ENCODE results near the gene MYO18A.

Gene MYO18A

GRCh38 chr17:29046473-29046839 is 133.7 kb downstream of the MYO18A start:
- DNase-seq (ENCODE audit: low read depth), result no peak

- no peak for DNase-seq (ENCODE audit: low read depth)
Observed at GRCh38 chr17:29045734-29046472, 134.3 kb downstream of the MYO18A start.

GRCh38 chr17:29045026-29045425 is 135.2 kb downstream of the MYO18A start:
- DNase-seq (ENCODE audit: low read depth), result no peak

- DNase-seq (ENCODE audit: low read depth), result no peak
Observed at GRCh38 chr17:29043539-29044145, 136.6 kb downstream of the MYO18A start.

- DNase-seq (ENCODE audit: low read depth), result no peak
Observed at GRCh38 chr17:29042679-29043538, 137.3 kb downstream of the MYO18A start, which contains the start of gene PIPOX. Gene PIPOX, plus strand, starts transcription at chr17:29043141. Its CDS starts 85 bp downstream, at chr17:29043226.

GRCh38 chr17:29042026-29042678 is 138.0 kb downstream of the MYO18A start:
- no peak for DNase-seq (ENCODE audit: low read depth)

- DNase-seq (ENCODE audit: low read depth), result no peak
Observed at GRCh38 chr17:29041571-29041970, 138.6 kb downstream of the MYO18A start.

GRCh38 chr17:29041091-29041490 is 139.1 kb downstream of the MYO18A start:
- no peak for DNase-seq (ENCODE audit: low read depth)

GRCh38 chr17:29039764-29040598 is 140.2 kb downstream of the MYO18A start:
- no peak for DNase-seq (ENCODE audit: low read depth)

- DNase-seq (ENCODE audit: low read depth), result no peak
Observed at GRCh38 chr17:29038085-29038795, 142.0 kb downstream of the MYO18A start.

- no peak for DNase-seq (ENCODE audit: low read depth)
Observed at GRCh38 chr17:29037739-29038084, 142.5 kb downstream of the MYO18A start.

- no peak for DNase-seq (ENCODE audit: low read depth)
Observed at GRCh38 chr17:29036584-29036983, 143.6 kb downstream of the MYO18A start.

- no peak for DNase-seq (ENCODE audit: low read depth)
Observed at GRCh38 chr17:29034510-29034909, 145.7 kb downstream of the MYO18A start.

GRCh38 chr17:29032857-29033197 is 147.4 kb downstream of the MYO18A start:
- no peak for DNase-seq (ENCODE audit: low read depth)

- no peak for DNase-seq (ENCODE audit: low read depth)
Observed at GRCh38 chr17:29032013-29032856, 148.0 kb downstream of the MYO18A start.

GRCh38 chr17:29031488-29031887 is 148.7 kb downstream of the MYO18A start:
- DNase-seq (ENCODE audit: low read depth), result no peak

- DNase-seq (ENCODE audit: low read depth), result no peak
Observed at GRCh38 chr17:29024316-29024952, 155.8 kb downstream of the MYO18A start.

- DNase-seq (ENCODE audit: low read depth), result no peak
Observed at GRCh38 chr17:29022074-29022473, 158.1 kb downstream of the MYO18A start.

GRCh38 chr17:29021226-29021625 is 159.0 kb downstream of the MYO18A start:
- DNase-seq (ENCODE audit: low read depth), result no peak

All from fibroblast of gingiva (primary cell).